HCEC 1CT (cell line): ENCODE data around the gene MYO1F.
"Not testable (repeated sequence)": the region's sequence is repeated elsewhere in the genome, so short reads cannot be mapped to it uniquely, and the experiment has no call there.

Source experiments
- DNase-seq: peaks from one replicate; pipeline ENCODE4 v3.0.0-alpha.2; 2017

MYO1F gene

GRCh38 chr19:8514505-8515009 lies 62.7 kb downstream of the MYO1F start:
- DNase-seq, result not testable (repeated sequence)

GRCh38 chr19:8513687-8514504 lies 63.3 kb downstream of the MYO1F start, which contains the start of gene ZNF414:
Gene ZNF414 (minus strand): TSS chr19:8514167. CDS start chr19:8514046, 121 bp downstream.
- DNase-seq, result peak; percentile 98

- DNase-seq, result no peak
These were observed 64.1 kb downstream of the MYO1F start for GRCh38 chr19:8513036-8513686.

GRCh38 chr19:8512115-8512967 lies 64.9 kb downstream of the MYO1F start:
- DNase-seq, result no peak

GRCh38 chr19:8511573-8512101 lies 65.6 kb downstream of the MYO1F start:
- no peak for DNase-seq

GRCh38 chr19:8510589-8511115 lies 66.6 kb downstream of the MYO1F start:
- DNase-seq, result no peak

- no peak for DNase-seq
These were observed 70.8 kb downstream of the MYO1F start for GRCh38 chr19:8506402-8506957.

DNA sequence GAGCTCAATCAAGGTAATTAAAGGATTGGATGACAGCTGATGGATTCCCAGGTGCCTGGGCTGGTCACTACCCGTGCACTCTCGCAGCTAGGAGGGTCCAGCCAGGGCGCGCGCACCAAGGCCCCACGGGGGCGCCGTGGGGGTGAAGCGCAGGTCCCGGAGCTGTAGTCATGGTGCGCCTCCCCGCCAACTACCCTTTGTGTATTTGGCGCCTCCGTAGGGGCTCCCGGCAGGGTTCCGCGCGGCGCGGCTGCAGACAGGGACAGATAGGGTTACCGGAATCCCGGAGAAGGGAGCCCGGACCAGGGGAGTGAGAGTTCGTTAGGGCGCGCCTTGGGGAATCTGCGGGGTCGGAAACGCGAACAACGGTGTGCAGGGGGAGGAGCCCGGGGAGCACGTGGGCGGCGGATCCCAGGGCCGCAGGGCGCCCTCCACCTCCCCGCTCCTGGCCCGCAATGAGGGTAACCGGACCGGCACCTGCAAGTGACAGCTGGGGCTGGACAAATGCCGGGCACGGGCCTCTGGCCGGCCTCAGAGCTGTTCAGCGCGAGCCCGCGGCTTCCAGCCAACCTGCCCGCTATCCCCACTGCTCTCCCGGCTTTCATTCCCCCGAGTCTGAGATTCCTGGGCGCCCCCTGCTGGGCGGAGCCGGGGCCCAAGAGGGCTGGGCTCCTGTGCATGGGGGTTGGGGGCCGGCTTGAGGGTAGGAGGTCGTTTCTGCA lies 71.4 kb downstream of the MYO1F start:
- peak; percentile 52 for DNase-seq

- no peak for DNase-seq
These were observed 72.3 kb downstream of the MYO1F start for GRCh38 chr19:8504919-8505318.

DNA sequence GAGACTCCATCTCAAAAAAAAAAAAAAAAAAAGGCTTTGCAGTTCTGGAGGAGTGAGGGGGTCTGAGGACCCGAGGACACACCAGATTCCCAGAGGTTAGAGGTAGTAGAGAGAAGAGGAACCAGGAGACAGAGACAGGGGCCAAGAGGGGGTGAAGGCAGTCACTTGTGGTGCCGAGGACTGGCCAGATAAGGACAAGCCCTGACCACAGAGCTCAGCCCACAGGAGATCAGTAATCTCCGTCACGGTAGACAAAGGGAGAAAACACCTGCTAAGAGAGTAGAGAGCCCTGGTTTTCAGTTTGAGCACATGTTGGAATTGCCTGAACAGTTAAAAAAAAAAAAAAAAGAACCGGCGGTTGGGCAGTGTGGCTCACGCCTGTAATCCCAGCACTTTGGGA lies 73.1 kb downstream of the MYO1F start:
- DNase-seq, result no peak

- DNase-seq, result no peak
These were observed 73.7 kb downstream of the MYO1F start for GRCh38 chr19:8503510-8503909.

GRCh38 chr19:8501981-8502380 lies 75.3 kb downstream of the MYO1F start:
- no peak for DNase-seq

DNA sequence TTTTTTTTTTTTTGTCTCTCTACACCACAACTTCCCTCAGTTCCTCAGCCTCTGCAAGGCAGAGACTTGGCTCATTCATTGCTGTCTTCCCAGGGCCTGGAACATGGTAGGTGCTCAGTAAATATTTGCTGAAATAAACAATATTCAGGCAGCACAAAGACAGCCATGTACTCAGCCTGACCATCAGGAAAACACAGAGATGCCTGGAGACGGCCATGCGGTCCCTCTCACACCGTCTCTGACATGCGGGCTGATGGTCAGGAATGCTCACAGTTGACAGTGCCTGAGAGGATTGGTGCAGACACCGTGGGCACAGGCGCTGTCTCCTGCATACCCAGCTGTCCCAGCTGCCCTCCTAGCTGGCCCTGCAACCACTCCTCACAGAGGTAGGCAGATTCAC lies 75.7 kb downstream of the MYO1F start:
- DNase-seq, result no peak

- no peak for DNase-seq
These were observed 77.1 kb downstream of the MYO1F start for GRCh38 chr19:8500158-8500557.

DNA sequence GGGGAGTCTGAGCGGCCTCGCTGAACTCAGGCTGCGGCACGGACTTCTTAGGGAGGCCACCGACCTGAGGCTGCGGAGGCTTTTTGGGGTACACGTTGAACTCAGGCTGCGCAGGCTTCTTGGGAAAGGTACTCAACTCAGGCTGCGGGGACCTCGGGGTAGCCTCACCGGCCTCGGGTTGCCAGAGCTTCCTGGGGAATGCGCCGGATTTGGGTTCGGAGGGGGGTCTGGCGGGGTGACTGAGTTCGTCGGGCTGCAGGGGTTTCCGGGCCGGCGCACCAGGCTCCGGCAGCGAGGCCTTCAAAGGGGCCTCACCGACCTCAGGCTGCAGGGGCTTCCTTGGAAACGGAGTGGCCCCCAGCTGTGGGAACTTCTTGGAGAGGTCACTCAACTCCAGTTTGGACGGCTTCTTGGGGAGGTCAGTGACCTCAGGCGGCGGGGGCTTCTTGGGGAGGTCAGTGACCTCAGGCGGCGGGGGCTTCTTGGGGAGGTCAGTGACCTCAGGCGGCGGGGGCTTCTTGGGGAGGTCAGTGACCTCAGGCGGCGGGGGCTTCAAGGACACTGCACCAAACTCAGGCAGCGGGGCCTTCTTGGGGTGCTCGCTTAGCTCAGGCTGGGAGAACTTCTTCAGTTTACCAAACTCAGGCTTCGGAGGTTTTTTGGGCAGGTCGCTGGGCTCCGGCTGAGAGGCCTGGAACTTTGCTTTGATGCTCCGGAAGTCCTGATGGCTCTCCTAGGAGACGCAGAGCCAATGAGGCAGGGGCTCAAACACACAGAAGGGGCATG lies 78.0 kb downstream of the MYO1F start:
- no peak for DNase-seq

DNA sequence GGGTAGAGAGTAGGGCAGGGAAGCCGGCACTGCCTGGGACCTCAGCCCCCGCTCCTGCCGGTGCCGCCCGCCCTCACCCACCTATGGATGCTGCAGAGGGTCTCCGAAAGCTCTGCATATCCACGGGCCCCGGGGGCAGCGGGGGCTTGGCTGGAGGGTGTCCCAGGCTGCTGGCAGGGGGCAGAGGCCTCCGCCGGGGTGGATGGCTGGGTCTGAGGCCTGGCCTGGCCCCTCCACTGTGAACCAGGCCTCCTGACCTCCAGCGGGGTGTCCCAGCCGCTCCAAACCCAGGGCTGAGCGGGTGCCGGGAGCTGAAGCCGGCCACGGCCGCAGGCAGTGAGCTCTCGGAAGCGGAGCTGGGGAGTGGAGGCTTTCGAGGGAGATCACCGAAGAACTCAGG lies 78.9 kb downstream of the MYO1F start:
- no peak for DNase-seq

GRCh38 chr19:8494158-8494557 lies 83.1 kb downstream of the MYO1F start:
- no peak for DNase-seq

DNA sequence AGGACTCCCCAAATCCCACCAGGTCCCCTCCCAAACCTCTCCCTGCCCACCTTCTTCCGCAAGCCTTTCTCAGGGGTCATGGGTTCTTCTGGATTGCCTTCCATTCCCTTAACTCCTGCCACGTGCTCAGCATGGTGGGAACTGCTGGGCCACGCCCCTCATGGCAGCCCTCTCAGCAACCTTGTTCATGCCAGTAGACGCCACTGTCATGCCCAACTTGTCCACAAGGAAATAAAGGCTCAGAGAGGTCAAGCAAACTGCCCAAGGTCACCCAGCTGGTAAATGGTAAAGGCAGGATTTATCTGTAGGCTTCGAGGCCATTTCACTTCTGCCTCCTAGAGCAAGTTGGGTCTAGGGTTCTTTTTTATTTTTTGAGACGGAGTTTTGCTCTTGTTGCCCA lies 85.7 kb downstream of the MYO1F start:
- DNase-seq, result no peak

DNA sequence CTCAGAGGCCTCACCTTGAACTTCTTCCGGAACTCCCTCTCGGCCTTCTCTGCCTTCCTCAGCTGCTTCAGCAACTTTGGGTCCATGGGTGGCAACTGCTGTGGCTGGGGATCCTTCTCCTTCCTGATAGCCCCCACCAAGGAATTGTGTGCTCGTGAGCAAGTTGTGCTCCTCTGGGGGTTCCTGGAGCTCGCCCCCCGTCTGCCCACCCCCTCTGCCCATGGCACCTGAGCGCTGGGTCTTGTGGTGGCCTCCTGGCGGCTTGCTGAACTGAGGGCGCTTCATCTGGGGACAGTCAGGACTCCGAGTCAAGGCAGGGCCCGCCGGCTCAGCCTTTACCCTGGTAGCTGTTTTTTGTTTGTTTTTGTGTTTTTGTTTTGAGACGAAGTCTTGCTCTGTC lies 86.4 kb downstream of the MYO1F start:
- no peak for DNase-seq

- no peak for DNase-seq
These were observed 86.9 kb downstream of the MYO1F start for GRCh38 chr19:8490395-8490760.
